ENCODE measurements around the gene NSUN4. TPM values are rescaled to one million over a fixed set of nuclear protein-coding genes. Genes with fewer than 3 reads are reported as not detected.

The NSUN4 gene
- total RNA-seq, 2 donors from 2014 or later: 16.8 to 22.1 TPM

DNA sequence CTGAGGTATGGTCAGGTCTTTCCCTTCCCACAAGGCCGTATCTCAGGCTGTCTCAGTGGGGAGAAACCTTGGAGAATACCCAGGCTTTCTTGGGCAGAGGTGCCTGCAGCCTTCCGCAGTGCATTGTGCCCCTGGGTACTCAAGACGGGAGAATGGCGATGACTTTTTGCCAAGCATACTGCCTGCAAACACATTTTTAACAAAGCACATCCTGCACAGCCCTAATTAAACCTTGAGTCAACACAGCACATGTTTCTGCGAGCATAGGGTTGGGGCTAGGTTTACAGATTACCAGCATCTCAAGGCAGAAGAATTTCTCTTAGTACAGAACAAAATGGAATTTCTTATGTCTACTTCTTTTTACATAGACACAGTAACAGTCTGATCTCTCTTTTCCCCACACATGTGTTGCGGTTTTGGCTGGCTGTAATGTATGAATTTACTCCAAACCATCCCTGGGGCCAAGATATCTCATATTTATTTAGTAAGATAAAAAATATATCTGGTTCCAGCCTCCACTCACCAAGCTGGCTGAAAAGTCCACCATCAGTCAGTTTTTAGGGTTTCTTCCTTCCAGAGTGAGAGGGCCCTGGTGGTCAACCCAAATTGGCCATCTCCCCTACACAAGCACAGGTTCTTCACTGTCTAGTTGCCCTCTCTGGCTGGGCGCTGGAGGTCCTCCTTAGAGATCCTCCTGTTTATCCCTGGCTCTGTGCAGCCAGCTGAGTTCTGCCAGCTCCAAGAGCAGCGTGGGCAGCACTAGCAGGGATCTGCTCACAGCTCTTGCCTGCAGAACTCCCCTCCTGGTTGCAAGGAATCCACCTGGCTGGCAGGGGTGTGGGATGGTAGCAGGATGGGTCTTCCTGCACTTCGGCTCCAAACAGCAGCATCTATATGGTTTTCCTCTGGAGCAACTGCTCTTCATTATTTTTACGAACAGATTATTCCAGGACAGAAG, 56.1 kb downstream of the NSUN4 start:
- intact Hi-C loops (cut with DNase I, micrococcal nuclease): no loop called here
- ATAC-seq (no peak), DNase-seq (no peak)

GRCh38 chr1:46399307-46399706, 58.7 kb downstream of the NSUN4 start:
- intact Hi-C loops (cut with DNase I, micrococcal nuclease): no loop called here
- ATAC-seq (no peak), DNase-seq (no peak)

DNA sequence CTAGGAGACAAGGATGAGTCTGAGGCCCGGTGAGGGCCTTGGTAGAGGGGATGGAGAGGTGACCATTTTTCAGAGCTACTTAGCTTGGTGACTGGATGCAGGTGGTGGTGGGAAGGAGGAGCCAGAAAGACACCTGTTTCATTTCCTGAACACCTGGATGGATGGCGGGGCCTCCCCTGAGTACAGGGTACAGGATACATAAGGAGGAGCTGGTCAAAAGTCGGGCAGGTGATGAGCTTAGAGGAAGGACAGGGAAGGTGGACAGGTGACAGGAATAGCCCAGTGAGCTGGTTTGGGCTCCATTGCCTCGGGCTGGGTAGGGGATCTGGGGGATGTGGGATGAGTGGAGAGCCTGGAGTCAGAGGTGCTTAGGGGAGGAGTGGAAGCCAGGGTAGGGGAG, 59.8 kb downstream of the NSUN4 start:
- peak; percentile 48 for ATAC-seq

DNA sequence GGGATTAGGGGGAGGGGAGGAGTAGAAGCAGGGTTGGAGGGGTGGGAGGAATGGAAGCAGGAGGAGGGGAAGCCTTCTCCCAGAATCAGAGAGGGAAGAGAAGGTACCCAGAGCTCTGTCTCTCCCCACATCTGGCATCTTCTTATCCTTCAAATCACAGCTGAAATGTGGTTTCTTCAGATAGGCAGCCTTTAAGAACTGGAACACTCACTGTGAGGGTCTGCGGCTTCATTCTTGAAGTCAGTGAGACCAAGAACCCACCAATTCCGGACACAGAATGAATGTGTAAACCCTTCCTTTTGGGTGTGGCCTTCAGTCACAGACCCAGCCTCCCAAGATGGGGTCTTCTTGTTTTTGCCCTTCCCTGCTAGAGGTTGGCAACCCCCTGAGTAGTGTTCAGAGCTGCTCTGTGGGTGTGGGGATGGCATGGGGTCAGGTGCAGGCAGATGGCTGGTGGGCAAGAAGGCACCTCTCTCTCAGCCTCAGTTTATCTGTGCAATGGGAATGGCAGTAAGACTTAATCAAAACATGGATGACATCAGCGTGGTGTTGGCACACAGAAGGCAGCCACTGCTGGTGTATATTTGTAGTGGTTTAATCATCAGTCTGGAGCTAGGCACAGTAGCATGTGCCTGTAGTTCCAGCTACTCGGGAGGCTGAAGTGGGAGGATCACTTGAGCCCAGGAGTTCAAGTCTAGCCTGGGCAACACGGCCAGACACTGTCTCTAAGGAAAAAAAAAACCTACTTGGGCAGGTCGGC, 60.7 kb downstream of the NSUN4 start:
- peak; percentile 10 for ATAC-seq
- intact Hi-C loops (cut with DNase I, micrococcal nuclease): no loop called here
- no peak for DNase-seq

More for the DNA sequence above, 59.8 kb downstream of the NSUN4 start:
- intact Hi-C loops (cut with DNase I, micrococcal nuclease): no loop called here
- peak; percentile 34 to 70 for DNase-seq

GRCh38 chr1:46401964-46402626, 61.5 kb downstream of the NSUN4 start:
- DNase-seq (peak; percentile 83 to 89), ATAC-seq (peak; percentile 89)

GRCh38 chr1:46403916-46404315, 63.3 kb downstream of the NSUN4 start:
- no peak for ATAC-seq

More at GRCh38 chr1:46401964-46402626, 61.5 kb downstream of the NSUN4 start:
- intact Hi-C loops (cut with DNase I, micrococcal nuclease): no loop called here

GRCh38 chr1:46404482-46405196, 64.0 kb downstream of the NSUN4 start:
- no peak for DNase-seq
- ATAC-seq: no peak
- intact Hi-C loops (cut with DNase I, micrococcal nuclease): no loop called here

More at GRCh38 chr1:46403916-46404315, 63.3 kb downstream of the NSUN4 start:
- DNase-seq: no peak
- intact Hi-C loops (cut with DNase I, micrococcal nuclease): no loop called here

DNA sequence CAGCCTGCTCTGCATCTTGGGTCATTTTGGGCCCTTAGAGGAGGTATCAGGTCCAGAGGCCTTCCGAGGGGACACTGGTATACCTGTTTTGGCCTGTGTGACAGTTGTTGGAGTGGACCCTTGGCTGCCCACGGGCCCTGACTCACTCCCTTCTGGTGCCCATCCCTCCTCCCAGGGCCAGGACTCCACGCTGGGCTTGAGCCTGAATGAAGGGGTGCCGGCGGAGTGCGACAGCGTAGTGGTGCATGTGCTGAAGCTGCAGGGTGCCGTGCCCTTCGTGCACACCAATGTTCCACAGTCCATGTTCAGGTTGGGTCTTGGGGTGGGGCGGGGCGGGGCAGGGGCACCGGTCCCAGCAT, 64.6 kb downstream of the NSUN4 start:
- DNase-seq: no peak
- ATAC-seq: no peak
- intact Hi-C loops (cut with DNase I, micrococcal nuclease): no loop called here

DNA sequence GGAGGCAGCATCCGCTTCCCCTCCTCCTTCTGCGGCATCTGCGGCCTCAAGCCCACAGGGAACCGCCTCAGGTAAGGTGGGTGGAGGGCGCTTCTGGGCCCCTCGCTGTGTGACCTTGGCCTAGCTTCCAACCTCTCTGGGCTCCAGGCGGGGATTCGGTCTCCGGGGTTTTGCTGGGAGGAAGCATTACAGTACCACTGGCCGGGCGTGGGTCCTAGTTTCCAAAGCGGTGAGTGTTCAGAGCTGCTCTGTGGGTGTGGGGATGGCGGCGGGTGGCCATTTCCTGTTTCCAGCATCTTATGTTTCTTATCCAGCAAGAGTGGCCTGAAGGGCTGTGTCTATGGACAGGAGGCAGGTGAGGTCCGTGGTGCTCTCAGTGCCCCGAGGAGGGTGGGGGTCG, 65.1 kb downstream of the NSUN4 start:
- DNase-seq (no peak), ATAC-seq (no peak)
- intact Hi-C loops (cut with DNase I, micrococcal nuclease): no loop called here

GRCh38 chr1:46406881-46407608, 66.4 kb downstream of the NSUN4 start:
- intact Hi-C loops (cut with DNase I, micrococcal nuclease): no loop called here
- DNase-seq (no peak), ATAC-seq (no peak)

- DNase-seq (no peak), ATAC-seq (no peak)
- intact Hi-C loops (cut with DNase I, micrococcal nuclease): no loop called here
Measured at GRCh38 chr1:46407636-46408035, 67.0 kb downstream of the NSUN4 start.

DNA sequence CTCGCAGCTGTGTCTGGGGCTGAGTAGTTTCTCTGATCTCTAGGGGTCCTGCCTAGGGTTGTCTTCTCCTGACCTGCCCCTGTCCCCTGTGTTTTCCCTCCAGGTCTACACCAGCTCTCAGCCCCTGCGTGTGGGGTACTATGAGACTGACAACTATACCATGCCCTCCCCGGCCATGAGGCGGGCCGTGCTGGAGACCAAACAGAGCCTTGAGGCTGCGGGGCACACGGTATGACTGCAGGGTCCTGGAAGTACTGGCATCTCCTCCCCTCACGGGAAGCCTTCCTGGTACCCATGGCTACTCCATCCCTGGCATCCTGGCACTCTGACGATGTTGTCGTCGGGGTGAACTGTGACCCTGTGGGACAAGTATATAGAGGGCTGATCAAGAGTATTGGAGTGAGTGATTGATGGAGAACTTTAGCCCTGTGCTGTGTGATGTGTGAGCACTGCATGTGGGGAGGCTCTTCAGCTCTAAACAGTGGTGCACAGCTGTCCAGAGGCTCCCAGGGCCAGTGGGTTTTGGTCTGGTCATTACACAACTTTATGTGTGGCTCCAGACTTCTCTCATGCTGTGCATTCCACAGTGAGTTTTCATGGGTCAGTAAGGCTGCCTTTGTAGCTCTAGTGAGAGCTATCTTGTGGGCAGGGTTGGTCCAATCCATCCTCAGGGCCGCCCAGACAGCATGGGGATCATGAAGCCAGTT, 67.9 kb downstream of the NSUN4 start:
- no peak for DNase-seq
- no peak for ATAC-seq
- intact Hi-C loops (cut with DNase I, micrococcal nuclease): no loop called here

DNA sequence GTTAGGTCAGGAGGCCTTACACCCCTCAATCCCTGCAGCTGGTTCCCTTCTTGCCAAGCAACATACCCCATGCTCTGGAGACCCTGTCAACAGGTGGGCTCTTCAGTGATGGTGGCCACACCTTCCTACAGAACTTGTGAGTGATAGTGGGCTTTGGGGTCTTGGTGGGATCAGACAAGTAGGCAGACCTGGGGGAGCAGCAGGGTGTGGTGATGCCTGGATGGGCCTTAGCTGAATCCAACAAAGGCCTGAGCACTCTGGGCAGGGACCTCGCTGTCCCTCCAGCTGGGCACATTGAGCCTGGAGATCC, 68.4 kb downstream of the NSUN4 start:
- intact Hi-C loops (cut with DNase I, micrococcal nuclease): no loop called here

DNA sequence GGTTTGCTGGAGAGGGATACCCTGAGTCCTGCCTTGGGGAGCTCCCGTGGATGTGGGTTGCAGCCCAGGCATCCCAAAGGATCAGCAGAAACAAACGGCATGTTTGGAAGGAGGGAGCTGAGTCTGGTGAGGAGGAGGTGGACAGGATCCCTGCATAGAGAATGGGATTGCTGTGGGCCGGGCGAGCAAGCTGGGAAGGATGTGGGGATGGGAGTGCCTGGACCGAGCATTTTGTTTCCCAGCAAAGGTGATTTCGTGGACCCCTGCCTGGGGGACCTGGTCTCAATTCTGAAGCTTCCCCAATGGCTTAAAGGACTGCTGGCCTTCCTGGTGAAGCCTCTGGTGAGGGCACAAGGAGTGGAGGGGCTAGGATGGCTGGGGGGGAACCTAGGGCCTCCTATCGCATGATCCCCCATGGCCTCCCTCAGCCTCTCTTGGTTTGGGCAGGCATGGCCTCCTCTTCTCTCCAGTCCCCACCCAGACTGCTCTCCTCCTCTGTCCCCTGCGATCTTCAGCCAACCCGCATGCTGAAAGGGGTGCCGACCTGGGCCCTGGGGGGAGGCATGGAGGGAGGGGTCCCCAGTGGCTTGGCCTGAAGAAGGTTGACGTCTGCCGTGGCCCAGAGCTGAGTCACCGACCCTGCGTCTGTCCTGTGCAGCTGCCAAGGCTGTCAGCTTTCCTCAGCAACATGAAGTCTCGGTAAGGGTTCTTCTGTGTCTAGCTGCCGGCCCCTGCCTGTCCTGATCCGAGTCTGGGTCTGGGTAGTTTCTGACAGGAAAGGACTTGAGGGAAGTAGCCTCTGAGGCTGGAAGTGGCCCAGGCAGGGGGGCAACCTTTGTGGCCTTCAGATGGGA, 69.8 kb downstream of the NSUN4 start:
- ATAC-seq: no peak

More for the DNA sequence above, 68.4 kb downstream of the NSUN4 start:
- DNase-seq (no peak), ATAC-seq (no peak)

DNA sequence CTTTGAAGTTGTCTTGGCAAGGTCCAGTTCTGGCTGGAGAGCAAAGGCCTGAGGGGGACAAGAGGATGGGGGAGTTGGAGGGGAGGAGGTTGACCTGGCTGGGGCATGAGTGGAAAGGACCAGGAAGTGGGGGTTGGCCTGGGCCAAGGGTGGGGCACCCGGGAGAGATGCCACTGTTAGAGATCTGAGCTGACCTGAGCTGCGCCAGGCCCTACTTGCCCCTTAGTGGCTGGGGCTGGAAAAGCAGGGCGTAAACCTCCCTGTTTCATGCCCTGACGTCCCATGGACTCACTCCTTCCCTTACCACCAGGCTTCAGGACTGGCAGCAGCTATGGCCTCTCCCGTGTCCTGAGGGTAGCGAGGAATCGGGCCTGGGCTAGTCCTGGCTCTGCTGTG, 70.4 kb downstream of the NSUN4 start:
- DNase-seq (no peak), ATAC-seq (no peak)
- intact Hi-C loops (cut with DNase I, micrococcal nuclease): no loop called here

More for the DNA sequence above, 69.8 kb downstream of the NSUN4 start:
- intact Hi-C loops (cut with DNase I, micrococcal nuclease): no loop called here
- no peak for DNase-seq
